ENCODE measurements around the gene COMMD10. TPM values are rescaled to one million over a fixed set of nuclear protein-coding genes. Genes with fewer than 3 reads are reported as not detected.
A peak's percentile ranks its signal among the peaks of the same experiment; 100 is the strongest.

COMMD10 gene
- total RNA-seq, 3 donors from 2014 or later (not counting 1 experiment from before 2014, with no cell fraction given) = 28.7 to 41.1 (median 35.1) TPM

DNA sequence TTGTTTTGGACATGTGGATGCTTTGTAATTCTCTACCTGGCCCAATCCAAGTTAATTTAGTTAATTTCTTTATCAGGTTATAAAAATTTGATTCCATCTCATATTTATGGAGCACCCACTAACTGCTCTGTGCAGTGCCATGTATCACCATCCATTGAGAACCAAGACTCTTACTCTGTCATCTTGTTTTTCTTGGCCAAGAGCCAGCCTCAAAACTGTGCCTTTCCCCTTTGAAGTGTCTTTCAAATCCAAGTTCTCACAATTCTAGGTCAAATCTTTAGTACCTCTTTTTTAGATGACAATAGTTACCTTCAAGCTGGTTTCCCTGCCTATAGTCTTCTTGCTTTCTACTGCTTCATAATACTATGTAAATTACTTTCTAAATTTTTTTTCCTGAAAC, 3.2 kb downstream of the COMMD10 start:
- TF ChIP-seq, protein P1, sequence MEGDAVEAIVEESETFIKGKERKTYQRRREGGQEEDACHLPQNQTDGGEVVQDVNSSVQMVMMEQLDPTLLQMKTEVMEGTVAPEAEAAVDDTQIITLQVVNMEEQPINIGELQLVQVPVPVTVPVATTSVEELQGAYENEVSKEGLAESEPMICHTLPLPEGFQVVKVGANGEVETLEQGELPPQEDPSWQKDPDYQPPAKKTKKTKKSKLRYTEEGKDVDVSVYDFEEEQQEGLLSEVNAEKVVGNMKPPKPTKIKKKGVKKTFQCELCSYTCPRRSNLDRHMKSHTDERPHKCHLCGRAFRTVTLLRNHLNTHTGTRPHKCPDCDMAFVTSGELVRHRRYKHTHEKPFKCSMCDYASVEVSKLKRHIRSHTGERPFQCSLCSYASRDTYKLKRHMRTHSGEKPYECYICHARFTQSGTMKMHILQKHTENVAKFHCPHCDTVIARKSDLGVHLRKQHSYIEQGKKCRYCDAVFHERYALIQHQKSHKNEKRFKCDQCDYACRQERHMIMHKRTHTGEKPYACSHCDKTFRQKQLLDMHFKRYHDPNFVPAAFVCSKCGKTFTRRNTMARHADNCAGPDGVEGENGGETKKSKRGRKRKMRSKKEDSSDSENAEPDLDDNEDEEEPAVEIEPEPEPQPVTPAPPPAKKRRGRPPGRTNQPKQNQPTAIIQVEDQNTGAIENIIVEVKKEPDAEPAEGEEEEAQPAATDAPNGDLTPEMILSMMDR (IDR thresholded peaks at IDR 0.05) = no peak
- Mint-ChIP-seq H3K4me1 (peaks cover 23 to 25% of the 10 kb centered on the region in 2 donors), H3K27ac (peak overlapping the region; percentile 41 to 51), H3K9me3 (no peaks in the 10 kb centered on the region), H3K4me3 (peak overlapping the region; percentile 33), H3K36me3 (peaks cover 4% of the 10 kb centered on the region), H3K27me3 (ENCODE audit: low read depth in 2 of 2) (no peaks in the 10 kb centered on the region)
- no peak overlapping the region for H3K4me3 ChIP-seq (ENCODE audit: low read length)
- H3K36me3 ChIP-seq (ENCODE audit: control insufficient read depth, insufficient read depth, low read length) = peaks cover 17% of the 10 kb centered on the region
- DNase-seq (peak in 1 of 2 donors; percentile 15), ATAC-seq (no peak)
- no peaks in the 10 kb centered on the region for H3K27me3 ChIP-seq (ENCODE audit: control insufficient read depth, insufficient read depth, low read length)
- intact Hi-C loops (cut with micrococcal nuclease) = no loop called here
- peaks cover 15% of the 10 kb centered on the region for H3K4me1 ChIP-seq (ENCODE audit: control insufficient read depth, insufficient read depth, low read length)
- no peaks in the 10 kb centered on the region for H3K9me3 ChIP-seq (ENCODE audit: control insufficient read depth, insufficient read depth, low read length)
- no peak overlapping the region for H3K27ac ChIP-seq (ENCODE audit: low read length)

DNA sequence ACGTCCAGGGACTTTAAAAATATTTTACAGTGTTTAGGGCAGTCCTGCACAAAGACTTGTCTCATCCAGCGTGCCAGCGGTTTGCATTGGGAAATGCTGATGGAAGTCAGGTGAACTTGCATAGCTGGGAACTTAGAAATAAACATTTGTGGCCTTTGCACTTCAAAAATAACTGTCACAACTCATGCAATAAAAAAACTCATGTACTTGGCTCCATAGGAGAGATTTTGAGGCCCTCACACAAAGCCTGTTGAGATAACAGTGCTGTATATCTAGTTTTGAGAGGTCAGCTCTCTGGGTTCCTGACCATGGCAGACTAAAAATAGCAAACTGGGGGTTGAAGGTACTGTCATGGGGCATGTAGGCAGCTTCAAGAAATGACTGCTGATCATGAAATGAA, 5.5 kb downstream of the COMMD10 start:
- no peak overlapping the region for H3K4me3 ChIP-seq (ENCODE audit: low read length)
- Mint-ChIP-seq H3K27ac (no peak overlapping the region), H3K4me1 (peaks cover 13 to 15% of the 10 kb centered on the region in 2 donors), H3K36me3 (peaks cover 22% of the 10 kb centered on the region), H3K4me3 (no peak overlapping the region), H3K27me3 (ENCODE audit: low read depth in 2 of 2) (no peaks in the 10 kb centered on the region), H3K9me3 (no peaks in the 10 kb centered on the region)
- ATAC-seq = no peak
- no peak overlapping the region for H3K27ac ChIP-seq (ENCODE audit: low read length)
- intact Hi-C loops (cut with micrococcal nuclease) = no loop called here
- 98% methylated on average over 3 of the region's 3 CpGs for WGBS (ENCODE audit: insufficient coverage)
- no peaks in the 10 kb centered on the region for H3K9me3 ChIP-seq (ENCODE audit: control insufficient read depth, insufficient read depth, low read length)
- H3K27me3 ChIP-seq (ENCODE audit: control insufficient read depth, insufficient read depth, low read length) = no peaks in the 10 kb centered on the region
- no peak for DNase-seq
- TF ChIP-seq, protein P1 (IDR thresholded peaks at IDR 0.05) = no peak
- peaks cover 37% of the 10 kb centered on the region for H3K36me3 ChIP-seq (ENCODE audit: control insufficient read depth, insufficient read depth, low read length)
- peaks cover 8% of the 10 kb centered on the region for H3K4me1 ChIP-seq (ENCODE audit: control insufficient read depth, insufficient read depth, low read length)

DNA sequence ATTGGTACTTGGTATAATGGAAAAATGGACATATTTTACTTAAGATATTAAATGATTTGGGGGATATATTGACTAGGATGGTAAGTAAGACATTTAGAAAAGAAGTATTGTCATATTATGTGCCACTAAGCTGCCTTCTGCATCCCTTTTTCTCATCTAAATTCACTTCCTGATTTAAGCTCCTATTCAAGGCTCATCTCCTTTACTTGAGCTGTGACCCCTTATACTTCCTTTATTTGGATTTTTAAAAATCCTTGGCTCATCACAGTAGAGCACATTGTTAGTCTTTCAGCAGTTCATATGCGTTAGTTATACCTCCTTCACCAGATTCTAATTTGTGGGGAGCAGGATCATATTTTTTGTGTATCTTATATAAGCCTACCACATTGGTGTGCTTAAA, 6.6 kb downstream of the COMMD10 start:
- DNase-seq = no peak
- Mint-ChIP-seq H3K4me3 (no peak overlapping the region), H3K4me1 (peaks cover 5 to 8% of the 10 kb centered on the region in 2 donors), H3K9me3 (no peaks in the 10 kb centered on the region), H3K36me3 (peaks cover 26% of the 10 kb centered on the region), H3K27me3 (ENCODE audit: low read depth in 2 of 2) (no peaks in the 10 kb centered on the region), H3K27ac (peak overlapping the region in 1 of 2 donors; percentile 45)
- WGBS (ENCODE audit: insufficient coverage) = no CpG with 5 or more reads among the region's 1 CpG
- Histone ChIP-seq H3K36me3 (ENCODE audit: control insufficient read depth, insufficient read depth, low read length) (peaks cover 42% of the 10 kb centered on the region), H3K27me3 (ENCODE audit: control insufficient read depth, insufficient read depth, low read length) (no peaks in the 10 kb centered on the region), H3K4me1 (ENCODE audit: control insufficient read depth, insufficient read depth, low read length) (no peaks in the 10 kb centered on the region), H3K4me3 (ENCODE audit: low read length) (no peak overlapping the region), H3K27ac (ENCODE audit: low read length) (no peak overlapping the region), H3K9me3 (ENCODE audit: control insufficient read depth, insufficient read depth, low read length) (no peaks in the 10 kb centered on the region)
- TF ChIP-seq, protein P1 (IDR thresholded peaks at IDR 0.05) = no peak
- no peak for ATAC-seq
- intact Hi-C loops (cut with micrococcal nuclease) = no loop called here

DNA sequence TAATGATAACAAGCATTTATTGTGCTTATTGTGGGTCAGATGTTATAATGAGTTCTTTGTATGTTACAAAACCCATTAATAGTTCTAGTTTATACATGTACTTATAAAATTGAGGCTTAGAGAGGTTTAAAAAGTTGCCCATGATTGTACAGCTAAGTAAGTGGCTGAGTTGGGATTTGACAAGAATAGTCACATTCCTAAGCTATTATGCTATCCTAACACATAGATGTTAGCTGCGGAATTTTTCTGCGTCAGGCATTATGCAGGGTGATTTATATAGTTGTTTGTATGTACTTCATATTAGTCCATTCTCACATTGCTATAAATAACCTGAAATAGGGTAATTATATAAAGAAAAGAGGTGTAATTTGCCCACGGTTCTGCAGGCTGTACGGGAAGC, 12.5 kb downstream of the COMMD10 start:
- Histone ChIP-seq H3K9me3 (ENCODE audit: control insufficient read depth, insufficient read depth, low read length) (no peaks in the 10 kb centered on the region), H3K27ac (ENCODE audit: low read length) (no peak overlapping the region), H3K36me3 (ENCODE audit: control insufficient read depth, insufficient read depth, low read length) (peaks cover 43% of the 10 kb centered on the region), H3K27me3 (ENCODE audit: control insufficient read depth, insufficient read depth, low read length) (no peaks in the 10 kb centered on the region), H3K4me3 (ENCODE audit: low read length) (no peak overlapping the region), H3K4me1 (ENCODE audit: control insufficient read depth, insufficient read depth, low read length) (no peaks in the 10 kb centered on the region)
- DNase-seq = no peak
- Mint-ChIP-seq H3K4me1 (no peaks in the 10 kb centered on the region), H3K27me3 (ENCODE audit: low read depth in 2 of 2) (no peaks in the 10 kb centered on the region), H3K4me3 (no peak overlapping the region), H3K36me3 (peaks cover 31% of the 10 kb centered on the region), H3K9me3 (no peaks in the 10 kb centered on the region), H3K27ac (no peak overlapping the region)
- intact Hi-C loops (cut with micrococcal nuclease) = no loop called here
- WGBS (ENCODE audit: insufficient coverage) = 95% methylated on average over 2 of the region's 4 CpGs
- TF ChIP-seq, protein P1 (IDR thresholded peaks at IDR 0.05) = no peak
- no peak for ATAC-seq
